GM19468 (cell line): Measurements from ENCODE around the gene BMAL1.

Experiments used
- ATAC-seq: cut with Tn5 transposase; IDR thresholded peaks from one replicate; pipeline ENCODE4 v1.9.1; 2021; ENCODE audit warnings: mild to moderate bottlenecking, moderate library complexity, moderate number of reproducible peaks; ENCODE audit not compliant: unreplicated experiment; ENCODE audit errors: extremely low read depth

Gene BMAL1

GRCh38 chr11:13260963-13261588 is 16.5 kb upstream of the BMAL1 start:
- ATAC-seq, result no peak

- ATAC-seq, result no peak
These were observed 16.0 kb upstream of the BMAL1 start for GRCh38 chr11:13261591-13262061.

GRCh38 chr11:13262096-13262495 is 15.5 kb upstream of the BMAL1 start:
- no peak for ATAC-seq

DNA sequence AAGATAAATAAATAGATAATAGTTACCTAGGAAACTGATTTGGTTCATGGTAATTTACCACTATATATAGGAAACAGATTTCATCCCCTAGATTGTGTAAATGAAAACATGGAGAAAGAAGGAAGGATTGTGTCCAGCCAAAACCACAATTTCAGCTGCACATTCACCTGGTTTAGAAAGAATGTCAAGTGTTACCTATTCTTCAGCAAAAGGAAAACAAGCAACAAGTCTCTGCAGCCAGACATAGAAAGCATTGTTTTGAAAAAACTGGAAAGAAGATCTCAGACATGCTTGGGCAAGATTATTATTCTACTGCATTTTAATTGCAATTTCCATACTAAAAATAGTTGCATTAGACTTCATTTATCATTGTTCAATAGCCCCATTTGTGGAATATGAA is 8.8 kb upstream of the BMAL1 start:
- no peak for ATAC-seq

GRCh38 chr11:13269775-13270174 is 7.8 kb upstream of the BMAL1 start:
- ATAC-seq, result no peak

DNA sequence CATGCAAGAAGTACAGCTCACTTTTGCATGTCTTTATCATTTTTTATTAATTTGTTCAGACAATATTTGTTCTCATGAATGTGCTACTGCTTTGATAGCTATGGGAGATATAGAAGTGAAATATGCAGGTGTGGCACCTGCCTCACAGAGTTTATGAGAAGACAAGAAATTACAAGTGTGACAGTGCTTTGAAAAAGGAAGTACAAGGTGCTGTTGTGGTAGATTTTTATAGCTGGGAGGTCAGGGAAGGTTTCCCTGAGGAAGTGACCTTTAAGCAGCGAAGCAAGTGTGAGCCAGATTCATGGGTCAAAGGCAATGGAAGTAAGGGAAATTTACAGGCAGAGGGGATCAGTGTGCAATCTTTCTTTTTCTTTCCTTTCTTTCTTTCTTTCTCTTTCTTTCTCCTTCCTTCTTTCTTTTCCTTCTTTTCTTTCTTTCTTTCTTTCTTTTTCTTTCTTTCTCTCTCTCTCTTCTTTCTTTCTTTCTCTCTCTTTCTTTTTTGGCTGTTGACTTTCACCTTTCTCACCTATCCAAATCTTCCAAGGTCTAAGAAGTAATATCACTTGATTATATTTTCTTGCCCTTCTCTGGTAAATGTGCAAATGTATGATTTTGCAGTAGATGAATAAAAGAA is 6.4 kb upstream of the BMAL1 start:
- ATAC-seq, result no peak

- no peak for ATAC-seq
These were observed 1.1 kb upstream of the BMAL1 start for GRCh38 chr11:13276454-13276831.

- peak; percentile 96 for ATAC-seq
These were observed 490 bp upstream of the BMAL1 start for GRCh38 chr11:13276832-13277767.

DNA sequence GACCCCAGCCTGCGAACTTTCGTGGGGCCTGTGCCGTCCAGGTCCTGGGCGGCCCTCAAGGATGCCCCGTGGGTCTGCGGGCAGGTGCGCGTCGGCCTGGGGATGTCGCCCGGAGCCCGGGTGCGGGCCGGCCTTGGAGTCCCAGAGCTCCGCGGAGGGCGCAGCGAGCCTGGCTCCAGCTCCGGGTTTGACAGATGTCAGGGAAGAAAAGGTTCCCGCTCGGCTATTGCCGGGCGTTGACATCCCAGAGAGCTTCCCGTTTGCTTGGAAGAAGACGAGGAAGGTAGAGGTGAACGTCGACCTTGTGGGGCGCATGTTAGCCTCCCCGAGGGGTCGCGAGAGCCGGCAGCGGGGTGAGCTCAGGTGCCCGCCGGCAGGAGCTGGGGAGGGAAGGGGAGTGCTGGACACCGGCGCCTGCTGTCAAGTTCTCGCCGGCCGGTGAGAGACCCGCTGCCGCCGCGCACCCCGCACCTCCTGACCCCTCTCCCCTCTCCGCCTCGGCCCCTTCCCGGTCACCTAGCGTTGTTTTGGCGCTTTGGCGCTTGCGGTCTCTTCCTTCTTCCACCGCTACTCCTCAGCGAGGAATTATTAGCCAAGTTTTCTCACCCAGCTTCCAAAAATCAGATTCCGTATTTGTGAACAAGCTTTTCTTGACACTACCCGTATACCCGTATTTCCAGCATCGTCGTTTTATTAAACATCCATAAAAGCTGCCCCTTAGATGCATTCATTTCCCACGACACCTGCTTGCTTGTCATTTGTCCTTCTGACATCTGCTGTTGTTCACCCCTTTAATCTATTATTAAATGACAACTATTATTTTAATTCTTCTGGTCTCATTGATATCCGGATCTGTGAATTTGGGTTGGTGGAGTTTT is 1.3 kb downstream of the BMAL1 start:
- no peak for ATAC-seq

- ATAC-seq, result no peak
These were observed 1.9 kb downstream of the BMAL1 start for GRCh38 chr11:13279487-13279834.

- no peak for ATAC-seq
These were observed 2.6 kb downstream of the BMAL1 start for GRCh38 chr11:13280092-13280722.

GRCh38 chr11:13280777-13281176 is 3.2 kb downstream of the BMAL1 start:
- ATAC-seq, result no peak

- no peak for ATAC-seq
These were observed 6.0 kb downstream of the BMAL1 start for GRCh38 chr11:13283636-13284035.

DNA sequence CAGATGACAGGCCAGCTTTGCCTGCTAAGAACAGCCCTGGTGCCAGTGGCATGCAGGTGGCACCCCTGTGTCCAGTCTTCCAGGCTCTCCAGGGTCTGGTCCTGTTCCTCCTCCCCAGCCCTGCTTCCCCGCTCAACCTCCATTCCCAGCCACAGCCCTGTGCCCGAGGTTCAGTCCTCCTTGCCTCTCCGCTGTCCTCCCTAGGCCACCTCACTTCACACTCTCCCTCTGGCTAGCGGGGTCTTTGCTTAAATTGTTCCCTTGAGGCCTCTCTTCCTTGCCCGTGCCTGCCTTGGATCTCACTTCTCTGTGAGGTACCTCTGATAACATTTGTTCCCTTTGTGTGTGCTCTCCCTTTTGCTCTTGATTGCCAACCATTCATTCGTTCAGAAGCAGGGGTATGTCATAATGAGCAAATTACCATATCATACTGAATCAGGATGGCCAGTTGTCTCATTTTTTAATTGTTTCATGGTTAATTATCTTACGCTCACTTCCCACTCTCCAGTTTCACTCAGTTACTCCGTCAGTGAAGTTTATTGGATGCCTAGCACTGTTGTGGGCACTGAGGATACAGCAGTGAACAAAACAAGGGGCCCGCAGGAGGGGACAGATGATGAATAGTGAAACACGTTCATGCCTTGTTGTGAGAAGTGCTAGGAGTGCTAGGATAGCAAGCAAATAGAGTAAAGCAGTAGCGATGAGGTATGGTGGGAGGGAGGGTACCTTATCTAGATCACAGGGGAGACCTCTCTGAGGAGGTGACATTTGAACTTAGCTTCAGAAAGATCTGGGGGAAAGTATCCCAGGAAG is 7.4 kb downstream of the BMAL1 start:
- ATAC-seq, result no peak

DNA sequence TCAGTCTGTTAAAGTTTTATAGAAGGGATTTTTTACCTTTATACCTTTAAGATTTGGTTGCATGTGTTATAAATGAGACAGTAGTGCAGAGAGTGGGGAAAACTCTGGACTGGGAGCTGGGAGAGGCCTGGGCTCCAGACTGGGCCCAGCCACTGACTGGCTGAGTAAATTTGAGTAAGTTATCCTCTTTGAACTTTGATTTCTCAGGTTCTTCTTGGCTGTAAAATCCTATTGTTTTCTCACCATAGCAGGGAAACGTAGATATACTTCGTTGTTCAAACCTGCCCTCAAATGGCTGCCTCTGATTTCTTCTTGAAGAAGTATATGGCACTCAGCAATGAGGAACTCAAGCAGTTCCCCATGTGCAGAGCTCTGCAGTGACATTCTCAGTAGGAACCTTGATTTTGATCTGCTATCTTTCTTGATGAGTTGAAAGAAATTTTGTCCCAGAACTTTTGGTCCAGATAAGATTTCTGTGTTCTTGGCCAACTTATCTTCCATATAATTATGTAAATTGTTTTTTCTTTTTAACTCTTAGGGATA is 8.8 kb downstream of the BMAL1 start:
- no peak for ATAC-seq

- ATAC-seq, result no peak
These were observed 9.4 kb downstream of the BMAL1 start for GRCh38 chr11:13287036-13287435.

GRCh38 chr11:13287681-13288080 is 10.1 kb downstream of the BMAL1 start:
- ATAC-seq, result no peak

DNA sequence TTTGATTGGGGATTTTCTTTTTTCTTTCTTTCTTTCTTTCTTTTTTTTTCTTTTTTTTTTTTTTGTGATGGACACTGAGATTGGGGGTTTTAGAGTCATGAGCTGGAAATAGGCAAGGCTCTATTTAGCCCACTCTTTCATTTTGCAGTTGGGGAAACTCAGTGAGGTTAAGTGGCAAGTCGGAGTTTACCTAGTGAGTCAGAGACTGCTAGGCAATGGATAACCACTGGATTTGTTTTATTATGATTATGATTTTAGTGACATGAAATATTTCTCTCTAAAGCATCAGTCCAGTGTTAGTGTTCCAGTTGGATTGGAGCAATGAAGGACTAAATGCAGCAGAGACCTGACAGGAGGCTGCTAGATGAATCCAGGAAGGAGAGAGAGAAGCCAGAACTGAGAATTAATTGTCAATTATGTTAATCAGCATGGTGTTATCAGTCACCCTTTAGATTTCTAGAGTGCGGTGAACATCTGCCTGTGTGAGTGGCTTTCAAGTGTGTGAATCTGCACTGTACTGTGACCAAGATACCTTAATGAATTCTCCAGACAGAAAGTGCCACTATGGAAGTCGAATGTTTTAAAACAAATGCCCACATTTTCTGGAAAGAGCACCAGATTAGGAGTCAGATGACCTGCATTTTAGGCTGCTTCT is 10.9 kb downstream of the BMAL1 start:
- ATAC-seq, result no peak
